Limb (tissue), 2 donors: ENCODE results near the gene MIXL1.

Experiments used
- DNase-seq, 2 donors: peaks; one replicate each; pipeline ENCODE4 v3.0.0-alpha.2; 2016; ENCODE audit errors: extremely low spot score in 2 of 2

MIXL1 gene

GRCh38 chr1:226276077-226276682, 52.7 kb downstream of the MIXL1 start:
- DNase-seq: no peak
